ENCODE measurements around the gene RIIAD1.
"Not testable (repeated sequence)": the region's sequence is repeated elsewhere in the genome, so short reads cannot be mapped to it uniquely, and the experiment has no call there.

Gene RIIAD1, protein sequence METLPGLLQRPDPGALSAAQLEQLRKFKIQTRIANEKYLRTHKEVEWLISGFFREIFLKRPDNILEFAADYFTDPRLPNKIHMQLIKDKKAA

GRCh38 chr1:151720974-151721787, at the start of gene RIIAD1:
RIIAD1 (plus strand) TSS chr1:151721522; CDS start chr1:151721537, 15 bp downstream.
- in situ Hi-C loops (cut with MboI; ENCODE audit: low sequenced_read_pairs), result no loop called here

- in situ Hi-C loops (cut with MboI; ENCODE audit: low sequenced_read_pairs), result no loop called here
These were observed 47.9 kb upstream of the RIIAD1 start for GRCh38 chr1:151673407-151673806.

GRCh38 chr1:151680391-151680790, 40.9 kb upstream of the RIIAD1 start:
- in situ Hi-C loops (cut with MboI; ENCODE audit: low sequenced_read_pairs), result no loop called here

GRCh38 chr1:151680826-151681225, 40.5 kb upstream of the RIIAD1 start:
- in situ Hi-C loops (cut with MboI; ENCODE audit: low sequenced_read_pairs), result no loop called here

DNA sequence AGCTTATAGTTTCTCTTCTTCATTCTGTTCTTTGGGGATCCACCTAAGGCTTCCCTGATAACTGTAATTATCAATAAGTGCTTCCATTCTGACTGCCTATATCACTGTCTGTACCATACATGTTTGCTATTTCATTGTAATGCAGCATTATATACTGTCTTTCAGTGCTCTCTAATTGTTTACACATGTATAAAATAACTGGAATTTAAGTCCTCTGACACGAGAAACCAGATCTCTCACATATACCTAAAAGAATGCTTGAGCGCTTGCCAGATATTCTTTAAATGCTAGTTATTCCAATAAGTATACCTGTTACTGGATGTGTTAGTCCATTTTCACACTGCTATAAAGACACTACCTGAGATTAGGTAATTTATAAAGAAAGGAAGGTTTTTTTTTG, 39.4 kb upstream of the RIIAD1 start:
- in situ Hi-C loops (cut with MboI; ENCODE audit: low sequenced_read_pairs), result no loop called here

- in situ Hi-C loops (cut with MboI; ENCODE audit: low sequenced_read_pairs), result not testable (repeated sequence)
These were observed 38.4 kb upstream of the RIIAD1 start for GRCh38 chr1:151682901-151683300.

GRCh38 chr1:151684128-151684527, 37.2 kb upstream of the RIIAD1 start:
- in situ Hi-C loops (cut with MboI; ENCODE audit: low sequenced_read_pairs), result no loop called here

GRCh38 chr1:151686561-151686960, 34.8 kb upstream of the RIIAD1 start:
- in situ Hi-C loops (cut with MboI; ENCODE audit: low sequenced_read_pairs), result no loop called here

DNA sequence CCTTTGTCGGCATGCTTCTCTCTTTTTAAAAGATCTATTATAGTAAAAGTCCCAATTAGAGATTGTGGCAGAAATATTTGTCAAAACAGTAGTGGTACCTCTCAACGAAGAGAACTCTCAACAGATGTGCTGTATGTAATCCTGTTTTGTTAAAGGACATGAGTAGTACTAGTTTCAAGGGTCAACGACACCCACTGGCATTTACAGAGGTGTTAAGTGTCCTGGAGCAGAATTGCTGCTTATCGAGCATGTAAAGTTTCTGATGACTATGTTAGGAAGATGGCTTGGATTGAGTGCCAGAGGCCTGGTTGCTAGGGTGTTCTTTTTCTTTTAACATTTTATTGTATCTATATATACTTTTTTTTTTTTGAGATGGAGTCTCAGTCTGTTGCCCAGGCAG, 31.8 kb upstream of the RIIAD1 start:
- in situ Hi-C loops (cut with MboI; ENCODE audit: low sequenced_read_pairs), result no loop called here

DNA sequence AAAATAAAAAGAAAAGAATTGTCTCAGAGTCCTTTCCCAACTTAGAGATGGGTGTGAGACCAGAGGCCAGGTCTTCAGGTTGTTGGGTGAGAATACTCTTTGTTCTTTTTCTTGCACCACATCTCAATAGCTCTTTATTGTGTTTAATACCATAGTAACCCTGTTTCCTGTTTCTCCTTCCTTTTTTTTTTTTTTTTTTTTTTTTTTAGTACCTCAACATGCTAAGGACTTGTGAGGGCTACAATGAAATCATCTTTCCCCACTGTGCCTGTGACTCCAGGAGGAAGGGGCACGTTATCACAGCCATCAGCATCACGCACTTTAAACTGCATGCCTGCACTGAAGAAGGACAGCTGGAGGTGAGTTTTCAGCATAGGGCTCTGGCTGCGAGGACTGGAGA, 29.1 kb upstream of the RIIAD1 start:
- in situ Hi-C loops (cut with MboI; ENCODE audit: low sequenced_read_pairs), result no loop called here

GRCh38 chr1:151693057-151693651, 28.2 kb upstream of the RIIAD1 start:
- in situ Hi-C loops (cut with MboI; ENCODE audit: low sequenced_read_pairs), result no loop called here

- in situ Hi-C loops (cut with MboI; ENCODE audit: low sequenced_read_pairs), result no loop called here
These were observed 19.8 kb upstream of the RIIAD1 start for GRCh38 chr1:151701515-151701914.

DNA sequence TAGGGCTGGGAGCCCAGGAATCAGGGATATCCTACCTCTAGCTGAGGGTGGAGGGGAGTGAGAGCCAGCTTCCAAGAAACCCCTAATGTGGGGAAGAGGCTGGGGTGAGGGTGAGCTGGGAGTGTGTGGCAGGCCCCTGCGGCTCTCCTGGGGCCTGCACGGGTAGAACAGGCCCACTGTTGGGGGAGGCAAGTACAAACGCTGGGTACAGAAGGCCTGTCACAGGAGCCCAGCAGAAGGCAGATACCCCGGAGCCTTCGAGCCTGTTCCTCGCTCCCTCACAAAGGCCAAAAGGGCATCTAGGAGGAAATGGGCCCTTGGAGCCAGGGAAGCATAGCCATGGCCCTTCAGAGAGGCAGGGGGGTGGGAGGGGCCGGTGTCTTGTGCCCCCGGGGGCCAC, 18.4 kb upstream of the RIIAD1 start:
- in situ Hi-C loops (cut with MboI; ENCODE audit: low sequenced_read_pairs), result no loop called here

DNA sequence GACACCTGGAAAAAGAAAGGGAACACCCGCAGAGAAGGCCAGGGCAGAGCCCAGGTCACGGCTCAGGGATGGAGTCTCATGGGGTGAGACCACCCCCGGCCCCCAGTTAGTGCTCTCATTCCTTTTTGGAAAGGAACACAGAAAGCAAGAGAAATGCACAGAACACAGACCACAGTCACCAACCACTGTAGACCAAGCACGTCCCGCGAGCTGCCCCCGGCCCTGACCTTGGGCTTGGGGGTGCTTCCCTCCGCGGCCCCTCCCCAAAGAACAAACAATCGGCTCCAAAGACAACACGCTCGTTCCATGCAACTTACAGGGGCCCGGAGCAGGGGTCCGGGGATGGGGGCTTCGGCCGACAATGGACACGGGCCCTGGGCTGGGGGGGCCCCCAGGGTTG, 17.5 kb upstream of the RIIAD1 start:
- in situ Hi-C loops (cut with MboI; ENCODE audit: low sequenced_read_pairs), result no loop called here

- in situ Hi-C loops (cut with MboI; ENCODE audit: low sequenced_read_pairs), result no loop called here
These were observed 17.1 kb upstream of the RIIAD1 start for GRCh38 chr1:151704246-151704645.

DNA sequence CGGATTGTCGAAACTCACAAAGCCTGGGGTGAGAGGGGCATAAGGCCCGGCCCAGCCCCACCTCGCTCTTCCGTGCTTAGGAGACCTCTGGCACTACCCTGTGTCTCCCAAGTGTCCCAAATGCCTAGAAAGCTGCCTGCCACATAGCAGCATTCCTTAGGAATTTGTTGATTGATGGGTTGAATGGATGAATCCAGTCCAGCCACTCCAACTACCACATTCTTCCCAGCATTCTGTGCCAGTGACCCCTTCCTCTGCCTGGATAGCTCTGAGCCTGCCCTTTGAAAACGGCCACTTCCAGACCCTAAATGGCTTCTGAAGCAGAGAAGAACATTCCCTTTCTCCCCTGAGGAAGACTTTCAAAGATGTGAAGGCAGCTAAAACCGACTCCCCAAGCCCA, 16.2 kb upstream of the RIIAD1 start:
- in situ Hi-C loops (cut with MboI; ENCODE audit: low sequenced_read_pairs), result no loop called here

- in situ Hi-C loops (cut with MboI; ENCODE audit: low sequenced_read_pairs), result no loop called here
These were observed 15.4 kb upstream of the RIIAD1 start for GRCh38 chr1:151705753-151706463.

- in situ Hi-C loops (cut with MboI; ENCODE audit: low sequenced_read_pairs), result no loop called here
These were observed 14.6 kb upstream of the RIIAD1 start for GRCh38 chr1:151706464-151707415.

DNA sequence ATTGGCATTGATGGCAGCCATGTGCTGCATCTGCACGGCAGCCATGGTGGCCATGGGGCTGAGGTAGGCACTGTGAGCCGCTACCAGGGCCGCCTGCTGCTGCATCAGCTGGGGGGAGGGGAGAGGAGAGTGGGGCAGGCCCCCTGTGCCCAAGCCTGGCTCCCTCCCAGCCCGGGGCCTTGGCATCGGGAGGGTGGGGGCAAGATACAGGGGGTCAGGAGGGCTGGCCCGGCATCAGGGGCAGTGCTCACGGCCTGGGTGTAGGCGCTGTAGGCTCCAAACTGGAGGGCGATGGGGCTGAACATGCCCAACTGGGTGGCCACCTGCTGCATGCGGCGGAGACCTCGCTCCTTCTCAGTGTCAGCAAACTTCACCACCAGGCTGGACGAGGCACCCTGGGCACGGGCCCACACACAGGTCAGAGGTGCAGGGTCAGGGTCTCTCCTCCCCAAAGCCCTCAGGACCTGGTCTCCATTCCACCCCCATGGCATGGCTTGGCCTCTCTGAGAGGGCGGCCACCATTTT, 13.7 kb upstream of the RIIAD1 start:
- in situ Hi-C loops (cut with MboI; ENCODE audit: low sequenced_read_pairs), result no loop called here

- in situ Hi-C loops (cut with MboI; ENCODE audit: low sequenced_read_pairs), result no loop called here
These were observed 12.4 kb upstream of the RIIAD1 start for GRCh38 chr1:151708891-151709290.
